H1 (cell line): ENCODE measurements around the gene TUBB4B. TPM values are rescaled to one million over a fixed set of nuclear protein-coding genes. Genes with fewer than 3 reads are reported as not detected.

ENCODE experiments used
- CTCF ChIA-PET: fragments of 300-600 bp; sonication (Branson Sonifier 250); formaldehyde crosslinking; loops from one replicate; lab custom pipeline; 2021; ENCODE audit not compliant: partially characterized antibody; lab: Charles Lee
- POLR2A ChIA-PET: fragments of 300-600 bp; sonication (Branson Sonifier 250); formaldehyde crosslinking; loops from one replicate; lab custom pipeline; 2021; ENCODE audit warnings: inconsistent platforms; ENCODE audit not compliant: partially characterized antibody; lab: Charles Lee
- DNase-seq, 2 experiments: peaks; one replicate each; pipeline versions ENCODE4 v3.0.0 to v3.0.0-alpha.2; 2010 to 2022; ENCODE audit warnings: low spot score in 2 of 2, low read depth in 1 of 2, mixed read lengths in 1 of 2
- FAIRE-seq: peaks from 2 replicates; lab custom pipeline; 2011; peaks lifted over from hg19 to GRCh38; lab: Jason Lieb, UNC
- H2AFZ ChIP-seq: 2 replicates; pipeline ENCODE4 v1.8.1; 2012; ENCODE audit warnings: low read length, inconsistent platforms
- H2AK5ac ChIP-seq: 2 replicates; pipeline ENCODE4 v1.6.1; 2013; ENCODE audit warnings: low read depth, low read length
- H2BK120ac ChIP-seq: replicated peaks from 2 replicates; pipeline ENCODE3; 2013; ENCODE audit warnings: low read depth, low read length, inconsistent platforms
- H2BK12ac ChIP-seq: 2 replicates; pipeline ENCODE4 v1.6.1; 2013; ENCODE audit warnings: low read depth, low read length
- H2BK15ac ChIP-seq: 2 replicates; pipeline ENCODE4 v1.6.1; 2013; ENCODE audit warnings: low read length
- H2BK20ac ChIP-seq: 2 replicates; pipeline ENCODE4 v1.6.1; 2013; ENCODE audit warnings: low read length
- H2BK5ac ChIP-seq: 2 replicates; pipeline ENCODE4 v1.6.1; 2013; ENCODE audit warnings: low read depth, low read length
- H3K14ac ChIP-seq: 2 replicates; pipeline ENCODE4 v1.6.1; 2013; ENCODE audit warnings: inconsistent platforms; ENCODE audit not compliant: insufficient read length
- H3K18ac ChIP-seq: 2 replicates; pipeline ENCODE4 v1.6.1; 2013; ENCODE audit warnings: low read length; ENCODE audit errors: extremely low read depth
- H3K23ac ChIP-seq: 2 replicates; pipeline ENCODE4 v1.6.1; 2013; ENCODE audit warnings: inconsistent platforms; ENCODE audit not compliant: insufficient read length
- H3K23me2 ChIP-seq: 2 replicates; pipeline ENCODE4 v1.6.1; 2013; ENCODE audit warnings: low read depth, low read length
- H3K27ac ChIP-seq: 2 replicates; pipeline ENCODE4 v1.6.1; 2011; ENCODE audit warnings: low read depth, low read length, inconsistent platforms
- H3K27me3 ChIP-seq, 4 experiments: replicated peaks in 1 of 4; 1 replicate in 1 of 4; 2 replicates in 3 of 4; pipeline versions ENCODE4 v1.6.1 to v1.8.1; 2011 to 2013; ENCODE audit warnings: low read length in 3 of 4, mild to moderate bottlenecking in 3 of 4, inconsistent platforms in 2 of 4, mixed read lengths in 2 of 4, moderate library complexity in 1 of 4; ENCODE audit not compliant: control insufficient read depth in 3 of 4, insufficient read depth in 3 of 4; ENCODE audit errors: extremely low read depth in 1 of 4
- H3K36me3 ChIP-seq, 4 experiments: 2 replicates each; pipeline versions ENCODE4 v1.6.1 to v1.8.1; 2011 to 2013; ENCODE audit warnings: mild to moderate bottlenecking in 4 of 4, low read length in 3 of 4, moderate library complexity in 2 of 4, control low read depth in 1 of 4, inconsistent platforms in 1 of 4; ENCODE audit not compliant: insufficient read depth in 4 of 4, control insufficient read depth in 2 of 4
- H3K4ac ChIP-seq: replicated peaks from 2 replicates; pipeline ENCODE3; 2013; ENCODE audit warnings: low read length, low read depth, mixed read lengths, inconsistent platforms; ENCODE audit not compliant: insufficient read length
- H3K4me1 ChIP-seq, 4 experiments: replicated peaks in 1 of 4; 1 replicate in 1 of 4; 2 replicates in 3 of 4; pipeline versions ENCODE4 v1.6.1 to v1.8.1; 2011 to 2013; ENCODE audit warnings: low read length in 3 of 4, inconsistent platforms in 2 of 4, mixed read lengths in 1 of 4; ENCODE audit not compliant: insufficient read depth in 4 of 4, control insufficient read depth in 3 of 4
- H3K4me2 ChIP-seq, 2 experiments: 2 replicates each; pipeline versions ENCODE4 v1.6.1 to v1.8.1; 2011 to 2013; ENCODE audit warnings: low read depth in 2 of 2, low read length in 2 of 2, control low read depth in 1 of 2, inconsistent platforms in 1 of 2, mild to moderate bottlenecking in 1 of 2; ENCODE audit not compliant: insufficient read depth in 1 of 2
- H3K4me3 ChIP-seq, 4 experiments: fragments of 200-600, 300-600 bp in 1 of 4; sonication (generic), shearing (Covaris generic), sonication (Bioruptor Twin) in 1 of 4; 2 replicates each; pipeline versions ENCODE4 v1.5.1 to v1.8.1; 2011 to 2016; ENCODE audit warnings: low read length in 4 of 4, low read depth in 3 of 4, control low read depth in 2 of 4, inconsistent platforms in 2 of 4, mild to moderate bottlenecking in 2 of 4, mixed read lengths in 1 of 4, moderate library complexity in 1 of 4; ENCODE audit not compliant: insufficient read depth in 2 of 4; ENCODE audit errors: extremely low read depth in 1 of 4
- H3K56ac ChIP-seq: replicated peaks from 2 replicates; pipeline ENCODE3; 2013; ENCODE audit warnings: low read depth, mild to moderate bottlenecking, mixed read lengths, low read length, inconsistent platforms; ENCODE audit not compliant: insufficient read length
- H3K79me1 ChIP-seq: 2 replicates; pipeline ENCODE4 v1.6.1; 2013; ENCODE audit warnings: low read depth, low read length, control low read depth
- H3K79me2 ChIP-seq, 2 experiments: 2 replicates each; pipeline versions ENCODE4 v1.6.1 to v1.8.1; 2012 to 2013; ENCODE audit warnings: low read length in 2 of 2, mild to moderate bottlenecking in 2 of 2, inconsistent platforms in 1 of 2; ENCODE audit not compliant: insufficient read depth in 2 of 2, control insufficient read depth in 1 of 2
- H3K9ac ChIP-seq, 4 experiments: replicated peaks in 1 of 4; 1 replicate in 1 of 4; 2 replicates in 3 of 4; pipeline versions ENCODE4 v1.6.1 to v1.8.1; 2011 to 2013; ENCODE audit warnings: low read depth in 3 of 4, low read length in 3 of 4, control low read depth in 2 of 4, mild to moderate bottlenecking in 2 of 4, moderate library complexity in 2 of 4, inconsistent platforms in 1 of 4; ENCODE audit errors: extremely low read depth in 1 of 4
- H3K9me3 ChIP-seq, 2 experiments: 2 replicates each; pipeline versions ENCODE4 v1.6.1 to v1.8.1; 2012 to 2013; ENCODE audit warnings: mild to moderate bottlenecking in 2 of 2, moderate library complexity in 2 of 2, control low read depth in 1 of 2, inconsistent platforms in 1 of 2, low read depth in 1 of 2, low read length in 1 of 2, mixed read lengths in 1 of 2; ENCODE audit not compliant: insufficient read depth in 2 of 2
- H4K20me1 ChIP-seq, 2 experiments: replicated peaks in 1 of 2; 2 replicates each; pipeline versions ENCODE3 to v1.8.1; 2011 to 2013; ENCODE audit warnings: inconsistent platforms in 2 of 2, low read length in 2 of 2, mild to moderate bottlenecking in 1 of 2; ENCODE audit not compliant: insufficient read depth in 2 of 2, control insufficient read depth in 1 of 2
- H4K5ac ChIP-seq: 2 replicates; pipeline ENCODE4 v1.6.1; 2013; ENCODE audit warnings: low read length, low read depth, mixed read lengths, inconsistent platforms; ENCODE audit not compliant: insufficient read length
- H4K8ac ChIP-seq: 2 replicates; pipeline ENCODE4 v1.8.0; 2013; ENCODE audit warnings: mild to moderate bottlenecking, moderate library complexity, low read length, inconsistent platforms; ENCODE audit not compliant: insufficient read depth; ENCODE audit errors: extremely low read depth
- H4K91ac ChIP-seq: replicated peaks from 2 replicates; pipeline ENCODE3; 2013; ENCODE audit warnings: low read length, mixed read lengths, inconsistent platforms; ENCODE audit not compliant: insufficient read length
- CBX8 ChIP-seq: fragments of 300-800, 300-1000 bp; sonication (generic); IDR thresholded peaks from 2 replicates; pipeline ENCODE4 v1.7.1; 2016; ENCODE audit warnings: low read depth, low read length, borderline replicate concordance
- CTCF ChIP-seq, 3 experiments: IDR thresholded peaks; 1 replicate in 2 of 3; 2 replicates in 1 of 3; pipeline versions ENCODE4 v1.5.1 to v1.6.1; 2011; ENCODE audit warnings: low read length in 3 of 3, mild to moderate bottlenecking in 3 of 3, inconsistent platforms in 2 of 3, low read depth in 1 of 3, moderate library complexity in 1 of 3; ENCODE audit not compliant: insufficient read depth in 1 of 3; ENCODE audit errors: control extremely low read depth in 1 of 3
- GABPA ChIP-seq: IDR thresholded peaks from 2 replicates; pipeline ENCODE4 v1.6.1; 2011; ENCODE audit warnings: mild to moderate bottlenecking, low read length, moderate library complexity, borderline replicate concordance; ENCODE audit not compliant: insufficient read depth
- GTF2F1 ChIP-seq: IDR thresholded peaks from 2 replicates; pipeline ENCODE4 v1.6.1; 2012; ENCODE audit warnings: low read depth, low read length, improper control_type of control experiment, borderline replicate concordance
- KDM4A ChIP-seq: IDR thresholded peaks from one replicate; pipeline ENCODE4 v1.7.1; 2012; ENCODE audit warnings: low read depth, mild to moderate bottlenecking, moderate library complexity, low read length, inconsistent platforms; ENCODE audit not compliant: severe bottlenecking
- NRF1 ChIP-seq: IDR thresholded peaks from 2 replicates; pipeline ENCODE4 v1.6.1; 2011; ENCODE audit warnings: mild to moderate bottlenecking, low read depth, low read length, improper control_type of control experiment
- SP4 ChIP-seq: IDR thresholded peaks from 2 replicates; pipeline ENCODE4 v1.6.1; 2012; ENCODE audit warnings: low read length, inconsistent platforms
- WGBS, 2 experiments: shearing (Covaris generic) in 1 of 2; methylation state at CpG; one replicate each; pipeline versions ENCODE4 v1.1.6 to v1.1.7; 2013 to 2015; ENCODE audit warnings: low lambda C conversion rate in 2 of 2, mixed read lengths in 2 of 2, inconsistent platforms in 1 of 2, low coverage in 1 of 2, missing lambda C conversion rate in 1 of 2; ENCODE audit not compliant: insufficient replicate concordance in 2 of 2, insufficient coverage in 1 of 2, insufficient read length in 1 of 2; ENCODE audit errors: extremely low coverage in 1 of 2, missing lambda C conversion rate in 1 of 2; 5-methylcytosine and 5-hydroxymethylcytosine counted together
- polyA plus RNA-seq, 7 experiments: library from polyadenylated mRNA; depleted of rRNA in 3 of 7; stranded (reverse) in 5 of 7; unstranded in 2 of 7; fragments of >200 nt in 5 of 7; fragments of 200-250 nt in 2 of 7; gene quantifications; 1 replicate in 5 of 7; 2 replicates in 1 of 7; 4 replicates in 1 of 7; pipeline versions ENCODE4 v1.2.1 to v1.2.3, GENCODE V29; 2011 to 2013; ENCODE audit warnings: missing spikeins in 2 of 7, mixed read lengths in 2 of 7
- total RNA-seq: library from RNA; stranded (reverse); fragmentation: NEBNext Ultra II Directional; extraction: Animal tissue kit (Norgen Biotek cat#: 25700); gene quantifications from 2 replicates; pipeline ENCODE4 v1.2.1, GENCODE V29; 2021

The TUBB4B gene
- total and polyA plus RNA-seq, 2 of the 8 experiments (the other 6 are each of a cell fraction or from before 2014, with no cell fraction given), result 280 to 307 TPM

- H3K14ac ChIP-seq, result no peak overlapping the region
- no peak overlapping the region for H2AK5ac ChIP-seq
- peak overlapping the region; percentile 66; the same call in 1 of the 2 replicates for H4K8ac ChIP-seq
- H3K27me3 ChIP-seq, result peaks cover 2 to 27% (median 14%) of the 10 kb centered on the region in 4 experiments; a peak in 6 of 7 replicates
- H3K23ac ChIP-seq, result no peak overlapping the region
- H2AFZ ChIP-seq, result no peak overlapping the region
- H2BK120ac ChIP-seq, result no peak overlapping the region
- ChIA-PET POLR2A (interaction anchor here (0.5 to 47.8 kb wide), 6 partner anchors 11 to 432 kb away, joined by 3 to 1462 read pairs (median 4); partner anchors contain the start of genes CYSRT1, EXD3, NDOR1 and NELFB), CTCF (interaction anchor here (0.8 to 1.2 kb wide), 6 partner anchors 17 to 153 kb away, joined by 3 to 6 read pairs (median 3); partner anchors contain the start of gene NRARP)
- DNase-seq (no peak), FAIRE-seq (no peak)
- peaks cover 0 to 12% (median 0%) of the 10 kb centered on the region in 4 experiments; a peak in 2 of 8 replicates for H3K36me3 ChIP-seq
- no peaks in the 10 kb centered on the region; a peak in 1 of 4 replicates for H3K9me3 ChIP-seq
- H4K5ac ChIP-seq, result no peak overlapping the region
- TF ChIP-seq GABPA (peak; percentile 54; the same call in 1 of the 2 replicates), NRF1 (no peak), KDM4A (peak; percentile 29), CTCF (IDR thresholded peaks at IDR 0.05; ENCODE audit: control extremely low read depth in 1 of 3, insufficient read depth in 1 of 3, low read depth in 1 of 3, low read length in 3 of 3) (0 out of 4 replicates have a peak, but pooled peaks of 1 of the 3 experiments have one; percentile 17), GTF2F1 (no peak), CBX8 (no peak), SP4 (no peak)
- H2BK15ac ChIP-seq, result no peak overlapping the region
- H3K4me3 ChIP-seq, result peak overlapping the region; percentile 26 to 70 (median 38); a peak in 7 of 8 replicates
- H3K4me2 ChIP-seq, result peak overlapping the region; percentile 58 to 80; a peak in 3 of 4 replicates
- H3K18ac ChIP-seq, result no peak overlapping the region; the same call in 1 of the 2 replicates
- no peak overlapping the region for H2BK20ac ChIP-seq
- peaks cover 0 to 24% (median 18%) of the 10 kb centered on the region in 4 experiments; a peak in 6 of 7 replicates for H3K4me1 ChIP-seq
- no peak overlapping the region for H3K27ac ChIP-seq
- peaks cover 0 to 9% of the 10 kb centered on the region in 2 experiments for H4K20me1 ChIP-seq
- H4K91ac ChIP-seq, result no peak overlapping the region
- H3K79me1 ChIP-seq, result no peaks in the 10 kb centered on the region; the same call in 1 of the 2 replicates
- no peak overlapping the region for H3K56ac ChIP-seq
- no peak overlapping the region for H3K4ac ChIP-seq
- no peak overlapping the region for H2BK5ac ChIP-seq
- H3K9ac ChIP-seq, result no peak overlapping the region
- H3K23me2 ChIP-seq, result peaks cover 11% of the 10 kb centered on the region; the same call in 1 of the 2 replicates
- H3K79me2 ChIP-seq, result no peaks in the 10 kb centered on the region
- WGBS, 2 experiments, result 76% methylated on average over 123 of the region's 139 CpGs; no CpG with 5 or more reads in 1 of the 2 experiments
- peak overlapping the region; percentile 23; the same call in 1 of the 2 replicates for H2BK12ac ChIP-seq
Measured at GRCh38 chr9:137278721-137279711, 37.9 kb downstream of the TUBB4B start.
